Measurements from ENCODE around the gene PRIM1. TPM values are rescaled to one million over a fixed set of nuclear protein-coding genes. Genes with fewer than 3 reads are reported as not detected.
"Not testable (repeated sequence)": the region's sequence is repeated elsewhere in the genome, so short reads cannot be mapped to it uniquely, and the experiment has no call there.

Gene PRIM1
- total RNA-seq, 1 donor, result 19.1 TPM

DNA sequence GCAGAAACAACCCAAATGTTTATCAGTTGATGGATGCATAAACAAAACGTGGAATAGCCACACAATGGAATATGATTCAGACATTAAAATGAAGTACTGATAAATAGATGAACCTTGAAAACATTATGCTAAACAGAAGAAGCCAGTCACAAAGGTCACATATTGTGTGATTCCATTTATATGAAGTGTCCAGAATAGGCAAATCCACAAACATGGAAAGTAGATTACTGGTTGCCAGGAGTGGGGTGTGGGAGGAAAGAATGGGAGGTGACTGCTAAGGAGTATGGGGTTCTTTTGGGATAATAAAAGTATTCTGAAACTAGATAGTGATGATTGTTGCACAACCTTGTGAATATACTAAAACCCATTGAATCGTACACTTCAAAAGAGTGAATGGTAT lies 9.7 kb upstream of the PRIM1 start:
- DNase-seq (ENCODE audit: low read depth in 2 of 3, low spot score in 2 of 3), result no peak

DNA sequence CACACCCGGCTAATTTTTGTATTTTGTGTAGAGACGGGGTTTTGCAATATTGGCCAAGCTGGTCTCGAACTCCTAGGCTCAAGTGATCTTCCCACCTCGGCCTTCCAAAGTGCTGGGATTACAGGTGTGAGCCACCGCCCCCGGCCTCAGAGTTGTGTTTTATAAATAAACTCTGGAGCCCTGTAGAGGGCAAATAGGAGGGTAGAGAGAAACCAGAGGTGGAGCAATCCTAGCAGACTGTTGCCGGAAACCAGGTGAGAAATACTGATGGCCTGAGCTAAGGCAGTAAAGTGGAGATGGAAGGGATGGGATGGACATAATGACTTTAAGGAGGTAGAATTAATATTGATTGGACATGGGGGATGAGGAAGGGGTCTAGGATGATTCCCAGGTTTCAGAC lies 8.3 kb upstream of the PRIM1 start:
- no peak for DNase-seq (ENCODE audit: low read depth in 2 of 3, low spot score in 2 of 3)

DNA sequence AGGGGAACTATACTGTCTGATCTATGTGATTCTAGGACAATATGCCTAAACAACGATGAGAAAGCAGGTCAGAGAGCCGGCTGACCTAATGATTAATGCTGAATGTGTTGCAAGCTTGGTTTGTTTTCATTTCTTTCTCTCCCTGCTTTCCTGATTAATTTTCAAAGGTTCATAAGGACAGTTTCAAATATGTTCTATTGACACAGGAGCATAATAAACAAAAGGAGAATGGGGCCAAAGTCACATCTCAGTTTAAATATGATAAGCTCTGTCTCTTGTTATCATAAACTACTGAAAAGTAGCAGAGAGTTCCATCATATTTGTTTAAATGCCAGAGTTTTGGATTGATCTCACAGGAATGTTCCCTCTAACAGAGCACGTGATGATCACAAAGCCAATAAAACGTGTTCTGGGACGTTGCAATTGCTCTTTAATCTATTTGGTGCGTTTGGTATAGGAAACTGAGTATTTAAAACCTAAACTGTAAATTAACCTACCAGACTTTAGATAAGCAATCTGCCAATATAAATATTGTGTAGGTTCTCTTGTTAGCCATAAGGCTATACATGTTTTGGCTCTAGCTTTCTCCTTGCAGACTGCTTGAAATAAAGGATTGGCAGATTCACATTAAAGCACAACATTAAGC lies 7.3 kb upstream of the PRIM1 start:
- no peak for DNase-seq (ENCODE audit: low read depth in 2 of 3, low spot score in 2 of 3)

GRCh38 chr12:56758728-56759262 lies 6.7 kb upstream of the PRIM1 start:
- DNase-seq (ENCODE audit: low read depth in 2 of 3, low spot score in 2 of 3), result no peak

DNA sequence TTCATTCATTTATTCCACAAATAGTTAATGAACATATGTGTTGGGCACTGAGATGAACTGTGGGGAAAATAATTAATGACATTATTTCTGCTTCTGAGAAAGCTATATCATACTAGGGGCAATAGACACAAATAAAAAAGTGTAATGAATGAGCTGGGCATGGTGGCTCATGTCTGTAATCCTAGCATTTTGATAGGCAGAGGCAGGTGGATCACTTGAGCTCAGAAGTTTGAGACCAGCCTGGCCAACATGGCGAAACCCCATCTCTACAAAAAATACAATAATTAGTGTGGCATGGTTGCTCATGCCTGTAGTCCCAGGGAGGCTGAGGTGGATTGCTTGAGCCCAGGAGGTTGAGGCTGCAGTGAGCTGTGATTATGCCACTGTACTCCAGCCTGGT lies 5.8 kb upstream of the PRIM1 start:
- not testable (repeated sequence) for DNase-seq (ENCODE audit: low read depth in 2 of 3, low spot score in 2 of 3)

GRCh38 chr12:56753566-56753965 lies 1.4 kb upstream of the PRIM1 start:
- no peak for DNase-seq (ENCODE audit: low read depth in 2 of 3, low spot score in 2 of 3)

DNA sequence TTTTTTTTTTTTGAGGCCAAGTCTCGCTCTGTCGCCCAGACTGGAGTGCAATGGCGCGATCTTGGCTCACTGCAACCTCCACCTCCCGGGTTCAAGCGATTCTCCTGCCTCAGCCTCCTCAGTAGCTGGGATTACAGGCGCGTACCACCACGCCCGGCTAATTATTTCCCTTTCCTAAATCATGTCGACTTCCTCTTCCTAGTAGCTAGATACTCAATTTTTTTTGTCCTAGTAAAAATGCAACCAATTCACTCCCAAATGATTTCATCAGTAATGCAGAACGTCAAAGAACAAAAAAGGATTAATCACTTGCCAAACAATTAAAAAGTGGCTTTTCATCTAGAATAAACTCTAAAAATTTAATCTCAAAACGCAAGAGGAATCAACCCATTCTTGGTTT lies 1.5 kb downstream of the PRIM1 start:
- DNase-seq (ENCODE audit: low read depth in 2 of 3, low spot score in 2 of 3), result not testable (repeated sequence)

DNA sequence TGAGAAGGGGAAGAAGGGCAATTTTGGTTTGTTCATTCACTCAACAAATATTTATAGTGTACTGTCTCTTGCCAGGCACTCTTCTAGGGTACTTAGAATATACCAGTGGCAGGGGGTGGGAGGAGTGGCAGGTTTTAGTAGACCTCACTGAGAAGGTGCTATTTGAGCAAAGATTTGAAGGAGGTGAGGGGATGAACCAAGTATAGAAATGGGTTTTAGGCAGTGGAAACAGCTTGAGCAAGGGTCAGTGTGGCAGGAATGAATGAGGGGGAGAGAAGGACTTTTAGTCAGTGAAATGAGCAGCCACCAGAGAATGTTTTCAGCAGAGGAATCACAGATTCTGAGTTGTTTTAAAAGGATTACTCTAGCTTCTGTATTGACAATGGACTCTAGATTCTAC lies 2.3 kb downstream of the PRIM1 start:
- DNase-seq (ENCODE audit: low read depth in 2 of 3, low spot score in 2 of 3), result no peak

DNA sequence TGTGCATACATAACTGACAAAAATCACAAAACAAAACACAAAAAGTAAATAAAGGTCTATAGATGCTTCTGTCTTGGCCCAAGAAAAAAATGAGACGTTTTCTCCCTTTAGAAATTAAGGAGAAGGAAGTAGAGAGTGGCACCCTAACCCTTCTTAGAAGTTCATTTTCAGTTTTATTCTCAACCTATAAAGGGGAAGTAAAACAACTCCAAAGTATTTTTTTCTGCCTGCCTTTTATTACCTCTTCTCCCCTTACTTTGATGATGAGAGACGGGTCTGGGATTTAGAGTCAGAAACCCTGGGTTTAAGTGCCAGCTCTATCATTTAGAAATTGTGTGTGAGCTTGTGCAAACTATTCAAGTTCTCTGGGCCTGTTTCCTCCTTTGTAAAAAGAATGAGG lies 2.8 kb downstream of the PRIM1 start:
- peak in 1 of 3 donors; percentile 44 for DNase-seq (ENCODE audit: low read depth in 2 of 3, low spot score in 2 of 3)

DNA sequence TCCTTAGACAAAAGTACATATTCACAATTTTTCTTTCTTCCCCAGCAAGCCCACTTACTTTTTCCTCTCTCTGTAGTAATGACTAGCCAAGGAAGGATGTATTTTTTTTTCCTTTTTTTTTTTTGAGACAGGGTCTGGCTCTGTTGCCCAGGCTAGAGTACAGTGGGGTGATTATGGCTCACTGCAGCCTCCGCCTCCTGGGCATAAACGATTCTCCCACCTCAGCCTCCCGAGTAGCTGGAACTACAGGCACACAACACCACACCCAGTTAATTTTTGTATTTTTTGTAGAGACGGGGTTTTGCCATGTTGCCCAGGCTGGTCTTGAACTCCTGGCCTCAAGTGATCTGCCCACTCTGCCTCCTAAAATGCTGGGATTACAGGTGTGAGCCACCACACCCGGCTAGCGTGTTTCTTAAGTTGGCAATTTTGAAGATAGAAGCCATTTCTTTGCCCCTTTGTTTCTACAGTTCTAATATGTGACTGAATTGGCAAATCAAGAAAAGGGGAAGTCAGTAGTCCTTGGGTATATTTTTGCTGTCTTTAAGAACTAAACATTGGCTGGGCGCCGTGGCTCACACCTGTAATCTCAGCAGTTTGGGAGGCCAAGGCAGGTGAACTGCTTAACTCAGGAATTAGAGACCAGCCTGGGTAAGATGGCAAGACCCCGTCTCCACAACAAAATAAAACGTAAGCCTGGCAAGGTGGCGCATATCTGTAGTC lies 23.8 kb downstream of the PRIM1 start:
- no peak for DNase-seq (ENCODE audit: low read depth in 2 of 3, low spot score in 2 of 3)

DNA sequence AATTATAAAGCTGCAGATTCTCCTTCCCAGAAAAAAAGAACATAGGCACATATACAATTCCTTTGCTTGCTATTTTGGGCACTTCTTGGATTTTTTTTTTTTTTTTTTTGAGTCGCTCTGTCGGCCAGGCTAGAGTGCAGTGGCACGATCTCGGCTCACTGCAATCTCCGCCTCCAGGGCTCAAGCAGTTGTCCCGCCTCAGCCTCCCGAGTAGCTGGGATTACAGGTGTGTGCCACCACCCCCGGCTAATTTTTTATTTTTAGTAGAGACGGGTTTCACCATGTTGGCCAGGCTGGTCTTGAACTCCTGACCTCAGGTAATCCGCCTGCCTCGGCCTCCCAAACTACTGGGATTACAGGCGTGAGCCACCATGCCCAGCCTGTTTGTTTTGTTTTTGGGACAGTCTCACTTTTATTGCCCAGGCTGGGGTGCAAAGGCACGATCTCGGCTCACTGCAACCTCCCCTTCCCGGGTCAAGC lies 25.9 kb downstream of the PRIM1 start:
- not testable (repeated sequence) for DNase-seq (ENCODE audit: low read depth in 2 of 3, low spot score in 2 of 3)

GRCh38 chr12:56725723-56726102 lies 26.4 kb downstream of the PRIM1 start:
- DNase-seq (ENCODE audit: low read depth in 2 of 3, low spot score in 2 of 3), result no peak

- DNase-seq (ENCODE audit: low read depth in 2 of 3, low spot score in 2 of 3), result peak; percentile 88 to 99 (median 99)
Measured at GRCh38 chr12:56724972-56725722, 27.0 kb downstream of the PRIM1 start, which contains the start of gene NACA. Gene NACA (minus strand): TSS chr12:56725299. CDS start chr12:56724521, 778 bp downstream.

GRCh38 chr12:56724701-56724971 lies 27.5 kb downstream of the PRIM1 start:
- DNase-seq (ENCODE audit: low read depth in 2 of 3, low spot score in 2 of 3), result no peak

GRCh38 chr12:56723889-56724700 lies 28.0 kb downstream of the PRIM1 start:
- DNase-seq (ENCODE audit: low read depth in 2 of 3, low spot score in 2 of 3), result peak in 1 of 3 donors; percentile 32

- DNase-seq (ENCODE audit: low read depth in 2 of 3, low spot score in 2 of 3), result no peak
Measured at GRCh38 chr12:56723352-56723751, 28.8 kb downstream of the PRIM1 start.

DNA sequence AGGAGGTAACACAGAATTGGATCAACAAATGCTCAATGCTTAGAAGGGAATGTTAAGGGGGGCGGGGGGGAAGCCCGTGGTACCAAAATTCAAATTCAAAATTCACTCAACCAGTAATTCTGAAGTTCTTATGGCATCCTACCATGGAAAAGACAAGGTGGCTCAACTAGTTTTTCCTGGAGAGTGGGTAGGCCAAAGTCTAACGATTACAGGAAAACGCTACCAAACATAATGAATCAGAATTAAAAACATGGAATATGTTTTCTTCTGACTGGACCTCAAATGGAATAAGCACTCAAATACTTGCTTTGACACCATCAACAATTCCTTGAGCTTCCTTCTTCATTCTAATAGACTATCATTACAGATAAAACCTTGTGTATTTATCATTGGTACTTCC lies 29.3 kb downstream of the PRIM1 start:
- no peak for DNase-seq (ENCODE audit: low read depth in 2 of 3, low spot score in 2 of 3)

GRCh38 chr12:56721721-56722120 lies 30.4 kb downstream of the PRIM1 start:
- DNase-seq (ENCODE audit: low read depth in 2 of 3, low spot score in 2 of 3), result no peak

DNA sequence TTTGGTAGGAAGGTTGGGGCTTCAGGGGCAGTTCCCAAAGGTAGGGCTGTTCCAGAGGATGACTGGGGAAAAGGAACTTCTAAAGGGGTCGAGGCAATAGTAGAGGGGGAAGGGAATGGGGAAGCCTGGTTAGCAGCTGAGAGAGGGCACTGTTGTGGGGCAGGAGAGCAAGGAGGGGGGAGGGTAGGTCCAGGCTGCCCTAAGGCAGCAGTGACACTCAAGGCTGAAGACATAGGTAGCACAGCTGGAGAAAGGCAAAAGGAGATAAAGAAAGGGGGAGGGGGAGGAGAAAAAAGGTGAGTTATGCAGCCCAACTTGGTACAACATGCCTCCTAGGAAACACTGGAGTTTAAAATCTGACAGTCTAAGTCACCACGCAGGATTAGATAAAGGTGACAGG lies 30.9 kb downstream of the PRIM1 start:
- no peak for DNase-seq (ENCODE audit: low read depth in 2 of 3, low spot score in 2 of 3)

GRCh38 chr12:56720731-56721151 lies 31.4 kb downstream of the PRIM1 start:
- DNase-seq (ENCODE audit: low read depth in 2 of 3, low spot score in 2 of 3), result peak in 2 of 3 donors; percentile 16 to 39

GRCh38 chr12:56719056-56719455 lies 33.1 kb downstream of the PRIM1 start:
- no peak for DNase-seq (ENCODE audit: low read depth in 2 of 3, low spot score in 2 of 3)

Data from hematopoietic multipotent progenitor cell (in vitro differentiated cells).